IMR-90 (cell line): ENCODE data around the gene KDM8. TPM values are rescaled to one million over a fixed set of nuclear protein-coding genes. Genes with fewer than 3 reads are reported as not detected.

Experiments used
- ATAC-seq: fragments of 200-7000 bp; cut with Tn5 transposase; 2 replicates; pipeline ENCODE4 v1.9.1; 2020; ENCODE audit warnings: low read depth, mild to moderate bottlenecking, moderate library complexity
- BruUV-seq: library from RNA; stranded (reverse); fragments of 400-500 nt; replicated peaks from 2 replicates; lab custom pipeline; 2021; lab: Mats Ljungman, UMichigan
- CTCF ChIA-PET: fragments of 300-600 bp; formaldehyde crosslinking; extraction: SDS; loops from one replicate; lab custom pipeline; 2021; ENCODE audit warnings: antibody characterized with exemption; lab: Yijun Ruan, JAX
- POLR2A ChIA-PET: fragments of 300-600 bp; sonication (Branson Sonifier 250); formaldehyde crosslinking; loops from one replicate; lab custom pipeline; 2022; ENCODE audit warnings: antibody characterized with exemption; ENCODE audit not compliant: unreplicated experiment; lab: Charles Lee
- DNase-seq: peaks from one replicate; pipeline ENCODE4 v3.0.0; 2013
- H2AFZ ChIP-seq: replicated peaks from 2 replicates; pipeline ENCODE3; 2013; ENCODE audit warnings: low read length, mild to moderate bottlenecking; ENCODE audit not compliant: poor library complexity
- H2AK5ac ChIP-seq: 2 replicates; pipeline ENCODE4 v1.6.1; 2013; ENCODE audit warnings: low read depth, low read length, inconsistent platforms
- H2AK9ac ChIP-seq: replicated peaks from 2 replicates; pipeline ENCODE3; 2013; ENCODE audit warnings: mild to moderate bottlenecking, low read depth, low read length, moderate library complexity; ENCODE audit not compliant: poor library complexity
- H2BK120ac ChIP-seq: 2 replicates; pipeline ENCODE4 v1.6.1; 2013; ENCODE audit warnings: low read depth, low read length, inconsistent platforms
- H2BK15ac ChIP-seq: 3 replicates; pipeline ENCODE4 v1.6.1; 2013; ENCODE audit warnings: low read depth, low read length, inconsistent platforms
- H2BK20ac ChIP-seq: 2 replicates; pipeline ENCODE4 v1.6.1; 2013; ENCODE audit warnings: low read depth, mild to moderate bottlenecking, inconsistent platforms, low read length, moderate library complexity
- H2BK5ac ChIP-seq: 2 replicates; pipeline ENCODE4 v1.6.1; 2013; ENCODE audit warnings: mild to moderate bottlenecking, low read depth, low read length, inconsistent platforms; ENCODE audit not compliant: poor library complexity, severe bottlenecking
- H3K14ac ChIP-seq: replicated peaks from 2 replicates; pipeline ENCODE4 v1.6.1; 2013; ENCODE audit warnings: low read depth, low read length, inconsistent platforms
- H3K18ac ChIP-seq: 2 replicates; pipeline ENCODE4 v1.6.1; 2013; ENCODE audit warnings: low read depth, low read length, control low read depth
- H3K23ac ChIP-seq: 2 replicates; pipeline ENCODE4 v1.6.1; 2013; ENCODE audit warnings: low read depth, low read length, inconsistent platforms
- H3K27ac ChIP-seq: 2 replicates; pipeline ENCODE4 v1.5.1; 2013; ENCODE audit warnings: mild to moderate bottlenecking, control low read depth, low read length; ENCODE audit not compliant: insufficient read depth
- H3K27me3 ChIP-seq: 2 replicates; pipeline ENCODE4 v1.6.1; 2013; ENCODE audit warnings: low read length; ENCODE audit not compliant: control insufficient read depth, insufficient read depth
- H3K36me3 ChIP-seq: 2 replicates; pipeline ENCODE4 v1.6.1; 2013; ENCODE audit warnings: low read length, mixed read lengths; ENCODE audit not compliant: control insufficient read depth, insufficient read depth
- H3K4ac ChIP-seq: 2 replicates; pipeline ENCODE4 v1.6.1; 2013; ENCODE audit warnings: low read depth, low read length, inconsistent platforms
- H3K4me1 ChIP-seq: 2 replicates; pipeline ENCODE4 v1.6.1; 2013; ENCODE audit warnings: low read length, mixed read lengths; ENCODE audit not compliant: control insufficient read depth, insufficient read depth
- H3K4me2 ChIP-seq: 2 replicates; pipeline ENCODE4 v1.6.1; 2013; ENCODE audit warnings: low read depth, mild to moderate bottlenecking, control low read depth, low read length, moderate library complexity
- H3K4me3 ChIP-seq: 2 replicates; pipeline ENCODE4 v1.5.1; 2013; ENCODE audit warnings: low read depth, mild to moderate bottlenecking, control low read depth, low read length, moderate library complexity; ENCODE audit not compliant: insufficient read depth
- H3K56ac ChIP-seq: 2 replicates; pipeline ENCODE4 v1.6.1; 2013; ENCODE audit warnings: low read length, inconsistent platforms; ENCODE audit not compliant: insufficient read depth; ENCODE audit errors: extremely low read depth
- H3K79me1 ChIP-seq, 2 experiments: 2 replicates each; pipeline ENCODE4 v1.6.1; 2013; ENCODE audit warnings: low read length in 2 of 2, inconsistent platforms in 1 of 2, low read depth in 1 of 2
- H3K9ac ChIP-seq: 2 replicates; pipeline ENCODE4 v1.6.1; 2013; ENCODE audit warnings: low read depth, low read length, control low read depth
- H3K9me1 ChIP-seq: 2 replicates; pipeline ENCODE4 v1.6.1; 2013; ENCODE audit warnings: low read length, inconsistent platforms; ENCODE audit not compliant: insufficient read depth
- H3K9me3 ChIP-seq: 2 replicates; pipeline ENCODE4 v1.6.1; 2013; ENCODE audit warnings: low read length; ENCODE audit not compliant: control insufficient read depth, insufficient read depth
- H4K20me1 ChIP-seq: 2 replicates; pipeline ENCODE4 v1.6.1; 2013; ENCODE audit warnings: low read length, inconsistent platforms; ENCODE audit not compliant: insufficient read depth
- H4K5ac ChIP-seq: 2 replicates; pipeline ENCODE4 v1.6.1; 2013; ENCODE audit warnings: mild to moderate bottlenecking, low read depth, low read length, control low read depth
- H4K8ac ChIP-seq, 2 experiments: 2 replicates each; pipeline ENCODE4 v1.6.1; 2013; ENCODE audit warnings: low read depth in 2 of 2, low read length in 2 of 2, control low read depth in 1 of 2, inconsistent platforms in 1 of 2
- H4K91ac ChIP-seq: 2 replicates; pipeline ENCODE4 v1.6.1; 2013; ENCODE audit warnings: low read depth, low read length, inconsistent platforms; ENCODE audit not compliant: insufficient read depth
- BHLHE40 ChIP-seq: fragments of 150-350 bp; IDR thresholded peaks from 2 replicates; pipeline ENCODE4 v1.6.1; 2016; ENCODE audit warnings: mild to moderate bottlenecking, low read depth, low read length
- CEBPB ChIP-seq: IDR thresholded peaks from 2 replicates; pipeline ENCODE4 v1.6.1; 2012; ENCODE audit warnings: low read depth, low read length, improper control_type of control experiment
- CHD1 ChIP-seq: IDR thresholded peaks from 2 replicates; pipeline ENCODE4 v1.6.1; 2012; ENCODE audit warnings: low read depth, low read length, improper control_type of control experiment
- FOS ChIP-seq: fragments of 150-350 bp; IDR thresholded peaks from 2 replicates; pipeline ENCODE4 v1.6.1; 2016; ENCODE audit warnings: low read depth, low read length
- MAFK ChIP-seq: IDR thresholded peaks from 2 replicates; pipeline ENCODE4 v1.6.1; 2012; ENCODE audit warnings: low read depth, low read length, improper control_type of control experiment
- MXI1 ChIP-seq: IDR thresholded peaks from 2 replicates; pipeline ENCODE4 v1.6.1; 2012; ENCODE audit warnings: low read depth, mild to moderate bottlenecking, low read length, moderate library complexity, borderline replicate concordance
- POLR2A ChIP-seq: IDR thresholded peaks from 2 replicates; pipeline ENCODE4 v1.6.1; 2012; ENCODE audit warnings: mild to moderate bottlenecking, low read depth, low read length
- RAD21 ChIP-seq: IDR thresholded peaks from 2 replicates; pipeline ENCODE4 v1.6.1; 2012; ENCODE audit warnings: low read length, improper control_type of control experiment
- RCOR1 ChIP-seq: IDR thresholded peaks from 2 replicates; pipeline ENCODE4 v1.6.1; 2012; ENCODE audit warnings: mild to moderate bottlenecking, low read length, improper control_type of control experiment; ENCODE audit not compliant: insufficient replicate concordance
- RFX5 ChIP-seq: IDR thresholded peaks from 2 replicates; pipeline ENCODE4 v1.8.0; 2012; ENCODE audit warnings: low read depth, mild to moderate bottlenecking, low read length, moderate library complexity
- SMC3 ChIP-seq: fragments of 150-350 bp; IDR thresholded peaks from 2 replicates; pipeline ENCODE4 v1.6.1; 2016; ENCODE audit warnings: low read depth, mild to moderate bottlenecking, antibody characterized with exemption, low read length, moderate library complexity
- USF2 ChIP-seq: fragments of 150-350 bp; IDR thresholded peaks from 2 replicates; pipeline ENCODE4 v1.6.1; 2017; ENCODE audit warnings: mild to moderate bottlenecking, antibody characterized with exemption, low read length, low read depth
- WGBS, 2 experiments: methylation state at CpG; one replicate each; pipeline versions ENCODE4 v1.1.5 to v1.1.7; 2013; ENCODE audit warnings: missing lambda C conversion rate in 2 of 2; ENCODE audit not compliant: insufficient read length in 1 of 2; ENCODE audit errors: extremely low coverage in 2 of 2; 5-methylcytosine and 5-hydroxymethylcytosine counted together
- dilution Hi-C: fragments of 300-500 bp; cut with HindIII; formaldehyde crosslinking; loops from one replicate; pipeline ENCODE4 v1.14.3; 2018; ENCODE audit warnings: low sequenced_read_pairs; ENCODE audit not compliant: unreplicated experiment
- in situ Hi-C: fragments of 300-500 bp; cut with MboI; formaldehyde crosslinking; loops from 3 replicates; pipeline ENCODE4 v1.14.3; 2019; ENCODE audit warnings: low sequenced_read_pairs, inconsistent platforms, mixed read lengths
- intact Hi-C: fragments of 100-400 bp; cut with micrococcal nuclease; formaldehyde crosslinking; loops from 2 replicates; pipeline ENCODE4 v1.10.0; 2022
- polyA plus RNA-seq, 3 experiments: library from polyadenylated mRNA; depleted of rRNA; stranded (reverse); fragments of >200 nt; gene quantifications; 2 replicates each; pipeline ENCODE4 v1.2.3, GENCODE V29; 2012; ENCODE audit warnings: low replicate concordance in 1 of 3
- total RNA-seq: library from RNA; depleted of rRNA; stranded (reverse); fragments of >200 nt; gene quantifications from 2 replicates; pipeline ENCODE4 v1.2.3, GENCODE V29; 2012
- TF ChIP-seq, protein P1 (sequence below): fragments of 150-350 bp; IDR thresholded peaks from 2 replicates; pipeline ENCODE4 v1.6.1; 2016; ENCODE audit warnings: low read depth, mild to moderate bottlenecking, low read length, moderate library complexity, borderline replicate concordance

KDM8 gene
- total and polyA plus RNA-seq, 2 of the 4 experiments (the other 2 are of a cell fraction): 3.2 to 3.8 TPM

DNA sequence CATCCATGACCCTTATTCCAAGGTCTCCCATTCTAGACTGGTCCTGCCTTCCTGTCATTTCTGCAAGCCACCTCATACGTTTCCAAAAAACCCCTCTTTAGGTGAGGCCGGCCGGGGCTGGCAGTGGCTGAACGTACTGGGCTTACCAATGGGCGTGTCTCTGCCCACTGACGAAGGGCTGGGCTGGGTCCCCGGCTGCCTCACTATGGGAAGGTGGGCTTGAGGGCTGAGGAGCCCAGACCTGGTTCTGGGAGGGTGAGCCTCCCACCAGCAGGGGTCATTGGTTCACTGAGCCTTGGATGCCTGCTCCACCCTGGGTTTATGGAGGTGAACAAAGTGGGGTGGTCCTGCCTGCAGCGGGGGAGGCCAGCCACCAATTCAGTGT, 19.9 kb downstream of the KDM8 start:
- Histone ChIP-seq H3K9ac (peak overlapping the region; percentile 2; the same call in 1 of the 2 replicates), H3K56ac (peak overlapping the region; percentile 32; the same call in 1 of the 2 replicates), H3K27me3 (no peaks in the 10 kb centered on the region), H3K18ac (peak overlapping the region; percentile 45), H3K4me3 (no peak overlapping the region), H2AK5ac (peak overlapping the region; percentile 92), H2AFZ (peak overlapping the region; percentile 90), H3K9me3 (no peaks in the 10 kb centered on the region), H2BK5ac (peak overlapping the region; percentile 93), H3K36me3 (peaks cover 22% of the 10 kb centered on the region), H3K23ac (peak overlapping the region; percentile 93), H3K9me1 (peaks cover 16% of the 10 kb centered on the region), H3K79me1 (peaks cover 0 to 15% of the 10 kb centered on the region in 2 experiments; a peak in 2 of 4 replicates), H3K4me1 (peaks cover 23% of the 10 kb centered on the region), H2BK120ac (peak overlapping the region; percentile 91), H2BK20ac (peak overlapping the region; percentile 91), H2BK15ac (peak overlapping the region; percentile 98; the same call in 2 of the 3 replicates), H3K27ac (peak overlapping the region; percentile 75), H3K14ac (peak overlapping the region; percentile 85), H3K4me2 (peak overlapping the region; percentile 40; the same call in 1 of the 2 replicates), H2AK9ac (peak overlapping the region; percentile 21), H4K5ac (peak overlapping the region; percentile 79), H4K91ac (peak overlapping the region; percentile 96), H3K4ac (peak overlapping the region; percentile 98), H4K8ac (peak overlapping the region; percentile 37 to 96; a peak in 3 of 4 replicates), H4K20me1 (no peaks in the 10 kb centered on the region; the same call in 1 of the 2 replicates)
- no CpG with 5 or more reads among the region's 8 CpGs for WGBS, 2 experiments
- TF ChIP-seq MXI1 (no peak), POLR2A (no peak), RFX5 (no peak), BHLHE40 (no peak), SMC3 (no peak), MAFK (no peak), CEBPB (no peak), CHD1 (no peak), RCOR1 (no peak), RAD21 (no peak), USF2 (no peak), FOS (no peak)
- TF ChIP-seq, protein P1, sequence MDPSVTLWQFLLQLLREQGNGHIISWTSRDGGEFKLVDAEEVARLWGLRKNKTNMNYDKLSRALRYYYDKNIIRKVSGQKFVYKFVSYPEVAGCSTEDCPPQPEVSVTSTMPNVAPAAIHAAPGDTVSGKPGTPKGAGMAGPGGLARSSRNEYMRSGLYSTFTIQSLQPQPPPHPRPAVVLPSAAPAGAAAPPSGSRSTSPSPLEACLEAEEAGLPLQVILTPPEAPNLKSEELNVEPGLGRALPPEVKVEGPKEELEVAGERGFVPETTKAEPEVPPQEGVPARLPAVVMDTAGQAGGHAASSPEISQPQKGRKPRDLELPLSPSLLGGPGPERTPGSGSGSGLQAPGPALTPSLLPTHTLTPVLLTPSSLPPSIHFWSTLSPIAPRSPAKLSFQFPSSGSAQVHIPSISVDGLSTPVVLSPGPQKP: no peak
- in situ Hi-C loops (no loop called here), dilution Hi-C loops (no loop called here), intact Hi-C loops (no loop called here)
- ChIA-PET POLR2A (no interaction called here), CTCF (interaction anchor here (1.6 kb wide), 1 partner anchor 142 kb away, joined by 5 read pairs; no protein-coding TSS in a partner anchor)
- DNase-seq (no peak), ATAC-seq (no peak)
- BruUV-seq: no TSS peak
